H9 (cell line): Measurements from ENCODE around the gene PELI2. TPM values are rescaled to one million over a fixed set of nuclear protein-coding genes. Genes with fewer than 3 reads are reported as not detected.

Experiments used
- DNase-seq: peaks from one replicate; pipeline ENCODE4 v3.0.0-alpha.2; 2017
- H2AFZ ChIP-seq: one replicate; pipeline ENCODE4 v1.6.1; 2013; ENCODE audit warnings: mild to moderate bottlenecking, low read length, control low read depth, moderate library complexity
- H2AK5ac ChIP-seq: 2 replicates; pipeline ENCODE4 v1.6.1; 2013; ENCODE audit warnings: low read length, control low read depth, mixed read lengths; ENCODE audit not compliant: insufficient read length
- H2BK120ac ChIP-seq: one replicate; pipeline ENCODE4 v1.6.1; 2013; ENCODE audit warnings: low read depth, mild to moderate bottlenecking, low read length, control low read depth, inconsistent platforms; ENCODE audit not compliant: poor library complexity, severe bottlenecking
- H2BK12ac ChIP-seq: 2 replicates; pipeline ENCODE4 v1.6.1; 2013; ENCODE audit warnings: low read length, control low read depth, mixed read lengths, low read depth; ENCODE audit not compliant: insufficient read length
- H2BK15ac ChIP-seq: 2 replicates; pipeline ENCODE4 v1.6.1; 2013; ENCODE audit warnings: low read depth, low read length, control low read depth
- H2BK20ac ChIP-seq: one replicate; pipeline ENCODE4 v1.6.1; 2013; ENCODE audit warnings: low read depth, mild to moderate bottlenecking, low read length, control low read depth, inconsistent platforms; ENCODE audit not compliant: poor library complexity, severe bottlenecking
- H2BK5ac ChIP-seq: 2 replicates; pipeline ENCODE4 v1.6.1; 2013; ENCODE audit warnings: low read length, control low read depth, mixed read lengths; ENCODE audit not compliant: insufficient read length
- H3K14ac ChIP-seq: 2 replicates; pipeline ENCODE4 v1.6.1; 2013; ENCODE audit warnings: low read length, control low read depth; ENCODE audit not compliant: insufficient read depth
- H3K18ac ChIP-seq: 2 replicates; pipeline ENCODE4 v1.6.1; 2013; ENCODE audit warnings: low read depth, mild to moderate bottlenecking, mixed read lengths, low read length, control low read depth; ENCODE audit not compliant: insufficient read length
- H3K23ac ChIP-seq: 2 replicates; pipeline ENCODE4 v1.6.1; 2013; ENCODE audit warnings: low read length, control low read depth, mixed read lengths, low read depth; ENCODE audit not compliant: insufficient read length
- H3K23me2 ChIP-seq: 2 replicates; pipeline ENCODE4 v1.6.1; 2013; ENCODE audit warnings: low read depth, mild to moderate bottlenecking, mixed read lengths, low read length, control low read depth; ENCODE audit not compliant: insufficient read length, poor library complexity, severe bottlenecking
- H3K27ac ChIP-seq: 2 replicates; pipeline ENCODE4 v1.5.1; 2013; ENCODE audit warnings: low read length, control low read depth, mixed read lengths, low read depth; ENCODE audit not compliant: insufficient read length
- H3K27me3 ChIP-seq: 2 replicates; pipeline ENCODE4 v1.6.1; 2013; ENCODE audit warnings: low read length, control low read depth, inconsistent platforms; ENCODE audit not compliant: insufficient read depth
- H3K4ac ChIP-seq: 2 replicates; pipeline ENCODE4 v1.6.1; 2013; ENCODE audit warnings: low read depth, mild to moderate bottlenecking, control low read depth, inconsistent platforms, low read length, moderate library complexity
- H3K4me1 ChIP-seq: 2 replicates; pipeline ENCODE4 v1.6.1; 2013; ENCODE audit warnings: low read length, control low read depth, inconsistent platforms; ENCODE audit not compliant: insufficient read depth
- H3K4me2 ChIP-seq: 2 replicates; pipeline ENCODE4 v1.6.1; 2013; ENCODE audit warnings: low read length, control low read depth, mixed read lengths; ENCODE audit not compliant: insufficient read length, insufficient read depth
- H3K56ac ChIP-seq: 2 replicates; pipeline ENCODE4 v1.6.1; 2013; ENCODE audit warnings: low read depth, mild to moderate bottlenecking, mixed read lengths, low read length, control low read depth; ENCODE audit not compliant: insufficient read length
- H3K79me1 ChIP-seq: 2 replicates; pipeline ENCODE4 v1.6.1; 2013; ENCODE audit warnings: low read depth, mild to moderate bottlenecking, moderate library complexity, low read length, control low read depth, inconsistent platforms; ENCODE audit not compliant: insufficient read depth, poor library complexity, severe bottlenecking
- H3K79me2 ChIP-seq: 2 replicates; pipeline ENCODE4 v1.6.1; 2013; ENCODE audit warnings: low read length, control low read depth, inconsistent platforms; ENCODE audit not compliant: insufficient read depth
- H3K9ac ChIP-seq: 2 replicates; pipeline ENCODE4 v1.6.1; 2013; ENCODE audit warnings: low read length, control low read depth, mixed read lengths; ENCODE audit not compliant: insufficient read length; ENCODE audit errors: extremely low read depth
- H3K9me3 ChIP-seq: one replicate; pipeline ENCODE4 v1.6.1; 2013; ENCODE audit warnings: low read depth, low read length, inconsistent platforms; ENCODE audit not compliant: control insufficient read depth
- H3T11ph ChIP-seq: one replicate; pipeline ENCODE4 v1.6.1; 2013; ENCODE audit warnings: mild to moderate bottlenecking, low read length, control low read depth, inconsistent platforms
- H4K20me1 ChIP-seq: one replicate; pipeline ENCODE4 v1.6.1; 2013; ENCODE audit not compliant: control insufficient read depth, insufficient read length, insufficient read depth
- H4K5ac ChIP-seq: 2 replicates; pipeline ENCODE4 v1.6.1; 2013; ENCODE audit warnings: low read depth, mild to moderate bottlenecking, mixed read lengths, low read length, control low read depth; ENCODE audit not compliant: insufficient read length
- H4K8ac ChIP-seq: replicated peaks from 2 replicates; pipeline ENCODE4 v1.6.1; 2013; ENCODE audit warnings: low read length, control low read depth, mixed read lengths, low read depth; ENCODE audit not compliant: insufficient read length
- H4K91ac ChIP-seq: 2 replicates; pipeline ENCODE4 v1.6.1; 2013; ENCODE audit warnings: low read depth, mild to moderate bottlenecking, moderate library complexity, mixed read lengths, low read length, control low read depth; ENCODE audit not compliant: insufficient read length
- H3K27ac Mint-ChIP-seq, 3 experiments: 2 replicates in 2 of 3; 3 replicates in 1 of 3; pipeline ENCODE4 v1.8.0; 2020 to 2021; ENCODE audit warnings: mixed read lengths in 3 of 3, mild to moderate bottlenecking in 1 of 3, moderate library complexity in 1 of 3
- H3K27me3 Mint-ChIP-seq: 2 replicates; pipeline ENCODE4 v1.8.0; 2021; ENCODE audit warnings: low read depth, mild to moderate bottlenecking, moderate library complexity, mixed read lengths
- H3K36me3 Mint-ChIP-seq, 3 experiments: 2 replicates in 2 of 3; 3 replicates in 1 of 3; pipeline ENCODE4 v1.8.0; 2020 to 2021; ENCODE audit warnings: low read depth in 3 of 3, mixed read lengths in 3 of 3; ENCODE audit not compliant: insufficient read depth in 1 of 3
- H3K4me1 Mint-ChIP-seq, 2 experiments: 2 replicates each; pipeline ENCODE4 v1.8.0; 2020; ENCODE audit warnings: mixed read lengths in 2 of 2
- H3K4me3 Mint-ChIP-seq, 2 experiments: 2 replicates in 1 of 2; 3 replicates in 1 of 2; pipeline ENCODE4 v1.8.0; 2020 to 2021; ENCODE audit warnings: mild to moderate bottlenecking in 2 of 2, mixed read lengths in 2 of 2, moderate library complexity in 1 of 2
- H3K9me3 Mint-ChIP-seq, 2 experiments: 2 replicates in 1 of 2; 3 replicates in 1 of 2; pipeline ENCODE4 v1.8.0; 2020; ENCODE audit warnings: mild to moderate bottlenecking in 2 of 2, mixed read lengths in 2 of 2, moderate library complexity in 1 of 2
- CTCF ChIP-seq: fragments of 200-600 bp; sonication (generic); conservative IDR thresholded peaks from 3 replicates; pipeline ENCODE4 v1.8.0; 2021; ENCODE audit warnings: antibody characterized with exemption, mild to moderate bottlenecking
- WGBS: extraction: QIAGEN DNeasy Blood & Tissue Kit; methylation state at CpG from one replicate; pipeline ENCODE4 v1.1.7; 2013; ENCODE audit warnings: missing lambda C conversion rate, low lambda C conversion rate, mixed read lengths; ENCODE audit not compliant: insufficient read length; ENCODE audit errors: extremely low coverage; 5-methylcytosine and 5-hydroxymethylcytosine counted together
- total RNA-seq: library from RNA; stranded (reverse); gene quantifications from 2 replicates; pipeline ENCODE4 v1.2.1, GENCODE V29; 2021

The PELI2 gene
- total RNA-seq, 1 experiment from 2014 or later, result 18.0 TPM

- no peak overlapping the region for H3K9ac ChIP-seq
Measured at GRCh38 chr14:56310643-56311042, 192.4 kb downstream of the PELI2 start.

More at GRCh38 chr14:56310643-56311042, 192.4 kb downstream of the PELI2 start:
- Histone ChIP-seq H3K23me2 (no peaks in the 10 kb centered on the region), H3K79me2 (no peaks in the 10 kb centered on the region), H4K91ac (no peak overlapping the region), H3T11ph (no peak overlapping the region), H3K56ac (no peak overlapping the region), H2AK5ac (no peak overlapping the region), H3K79me1 (no peaks in the 10 kb centered on the region), H4K5ac (no peak overlapping the region), H4K8ac (no peak overlapping the region), H2AFZ (no peak overlapping the region), H3K9me3 (no peaks in the 10 kb centered on the region), H3K4me2 (no peak overlapping the region), H2BK120ac (no peak overlapping the region), H2BK5ac (no peak overlapping the region), H2BK15ac (no peak overlapping the region), H3K27me3 (no peaks in the 10 kb centered on the region), H3K14ac (no peak overlapping the region), H2BK12ac (no peak overlapping the region), H3K4ac (no peak overlapping the region), H4K20me1 (no peaks in the 10 kb centered on the region), H3K27ac (no peak overlapping the region), H3K4me1 (no peaks in the 10 kb centered on the region), H3K23ac (no peak overlapping the region), H2BK20ac (no peak overlapping the region), H3K18ac (no peak overlapping the region)
- no peak for DNase-seq
- Mint-ChIP-seq H3K27ac (no peak overlapping the region; a peak in 1 of 7 replicates), H3K36me3 (no peaks in the 10 kb centered on the region; a peak in 1 of 7 replicates), H3K4me1 (no peaks in the 10 kb centered on the region), H3K9me3 (no peaks in the 10 kb centered on the region), H3K4me3 (no peak overlapping the region), H3K27me3 (no peaks in the 10 kb centered on the region)
- no peak for TF ChIP-seq CTCF
- WGBS, result no CpG with 5 or more reads among the region's 10 CpGs
